HepG2 (cell line): Measurements from ENCODE around the gene MC1R. TPM values are rescaled to one million over a fixed set of nuclear protein-coding genes. Genes with fewer than 3 reads are reported as not detected.
A peak's percentile ranks its signal among the peaks of the same experiment; 100 is the strongest.

Source experiments
- ATM ChIP-seq: fragments of 450-650 bp; IDR thresholded peaks from 2 replicates; pipeline ENCODE4 v1.7.1; 2017; ENCODE audit warnings: mild to moderate bottlenecking, borderline replicate concordance
- DMAP1 ChIP-seq: IDR thresholded peaks from 2 replicates; pipeline ENCODE4 v1.6.1; 2016
- KLF6 ChIP-seq: IDR thresholded peaks from 2 replicates; pipeline ENCODE4 v1.8.0; 2016; ENCODE audit warnings: missing biosample characterization, missing genetic modification reagents
- KMT2B ChIP-seq: IDR thresholded peaks from 2 replicates; pipeline ENCODE4 v1.6.1; 2016; ENCODE audit warnings: missing genetic modification reagents, missing compliant biosample characterization
- MAFF ChIP-seq: IDR thresholded peaks from 2 replicates; pipeline ENCODE4 v1.6.1; 2011; ENCODE audit warnings: low read depth, low read length, improper control_type of control experiment
- MIER3 ChIP-seq: IDR thresholded peaks from 2 replicates; pipeline ENCODE4 v1.6.1; 2016; ENCODE audit warnings: missing compliant biosample characterization, borderline replicate concordance
- NFYB ChIP-seq: sonication (generic); formaldehyde crosslinking; IDR thresholded peaks from 2 replicates; pipeline ENCODE4 v1.4.0; 2020; ENCODE audit warnings: missing genetic modification reagents
- RFXANK ChIP-seq: IDR thresholded peaks from 2 replicates; pipeline ENCODE4 v1.6.1; 2016
- SMAD9 ChIP-seq: sonication (generic); formaldehyde crosslinking; IDR thresholded peaks from 2 replicates; pipeline ENCODE4 v1.5.1; 2020; ENCODE audit warnings: mild to moderate bottlenecking, missing genetic modification reagents
- SOX13 ChIP-seq, 3 experiments: fragments of 450-650 bp in 1 of 3; sonication (generic) in 1 of 3; formaldehyde crosslinking in 1 of 3; IDR thresholded peaks in 2 of 3; conservative IDR thresholded peaks in 1 of 3; 2 replicates each; pipeline versions ENCODE4 v1.5.0 to v1.6.1; 2016 to 2020; ENCODE audit warnings: antibody characterized with exemption in 1 of 3, mild to moderate bottlenecking in 1 of 3, missing compliant biosample characterization in 1 of 3, missing genetic modification reagents in 1 of 3, moderate library complexity in 1 of 3
- SP5 ChIP-seq: IDR thresholded peaks from 2 replicates; pipeline ENCODE4 v1.6.1; 2016; ENCODE audit warnings: low read depth, borderline replicate concordance
- XBP1 ChIP-seq: sonication (generic); formaldehyde crosslinking; IDR thresholded peaks from 2 replicates; pipeline ENCODE4 v1.5.0; 2020; ENCODE audit warnings: missing genetic modification reagents
- ZFP90 ChIP-seq: sonication (generic); formaldehyde crosslinking; IDR thresholded peaks from 2 replicates; pipeline ENCODE4 v1.8.0; 2022; ENCODE audit warnings: missing genetic modification reagents, mild to moderate bottlenecking, inconsistent platforms, borderline replicate concordance
- ZNF562 ChIP-seq: sonication (generic); formaldehyde crosslinking; IDR thresholded peaks from 2 replicates; pipeline ENCODE4 v1.8.0; 2022; ENCODE audit warnings: missing genetic modification reagents, borderline replicate concordance
- ZNF781 ChIP-seq: sonication (generic); formaldehyde crosslinking; IDR thresholded peaks from 2 replicates; pipeline ENCODE4 v1.5.1; 2020; ENCODE audit warnings: borderline replicate concordance, mild to moderate bottlenecking, missing genetic modification reagents; ENCODE audit errors: not compliant biosample characterization
- polyA plus RNA-seq, 8 experiments: library from polyadenylated mRNA; depleted of rRNA in 3 of 8; stranded (reverse) in 7 of 8; unstranded in 1 of 8; fragments of >200 nt; fragmentation: Illumina TruSeq in 4 of 8; extraction: Trizol in 4 of 8; gene quantifications; 2 replicates each; pipeline versions ENCODE4 v1.2.1 to v1.2.3, GENCODE V29; 2011 to 2016; ENCODE audit warnings: low read depth in 4 of 8, missing spikeins in 1 of 8, mixed read lengths in 1 of 8; ENCODE audit not compliant: insufficient read depth in 1 of 8
- total RNA-seq, 5 experiments: library from RNA; depleted of rRNA; stranded (reverse); fragments of >200 nt; fragmentation: Illumina TruSeq; extraction: Trizol; gene quantifications; 2 replicates each; pipeline ENCODE4 v1.2.3, GENCODE V29; 2016; ENCODE audit warnings: low read depth in 1 of 5
- TF ChIP-seq, protein P1 (sequence below): sonication (generic); formaldehyde crosslinking; conservative IDR thresholded peaks from 2 replicates; pipeline ENCODE4 v1.4.0; 2020; ENCODE audit warnings: missing genetic modification reagents
- TF ChIP-seq, protein P2 (sequence below): sonication (generic); IDR thresholded peaks from 2 replicates; pipeline ENCODE4 v1.6.1; 2016; ENCODE audit warnings: low read depth, borderline replicate concordance
- TF ChIP-seq, protein P3 (sequence below): sonication (generic); formaldehyde crosslinking; IDR thresholded peaks from 2 replicates; pipeline ENCODE4 v1.5.0; 2020; ENCODE audit warnings: missing genetic modification reagents
- TF ChIP-seq, protein P4 (sequence below): sonication (generic); formaldehyde crosslinking; conservative IDR thresholded peaks from 2 replicates; pipeline ENCODE4 v1.4.0; 2020; ENCODE audit warnings: mild to moderate bottlenecking, missing genetic modification reagents, moderate library complexity
- TF ChIP-seq, protein P5 (sequence below): sonication (generic); formaldehyde crosslinking; conservative IDR thresholded peaks from 2 replicates; pipeline ENCODE4 v1.4.0; 2020; ENCODE audit warnings: missing genetic modification reagents
- TF ChIP-seq, protein P6 (sequence below): sonication (generic); formaldehyde crosslinking; IDR thresholded peaks from 2 replicates; pipeline ENCODE4 v1.4.0; 2020; ENCODE audit warnings: low read depth, mild to moderate bottlenecking, missing genetic modification reagents

Gene MC1R
- total and polyA plus RNA-seq, 2 of the 13 experiments (the other 11 are each of a cell fraction or from before 2014, with no cell fraction given), result 9.1 to 14.8 TPM

DNA sequence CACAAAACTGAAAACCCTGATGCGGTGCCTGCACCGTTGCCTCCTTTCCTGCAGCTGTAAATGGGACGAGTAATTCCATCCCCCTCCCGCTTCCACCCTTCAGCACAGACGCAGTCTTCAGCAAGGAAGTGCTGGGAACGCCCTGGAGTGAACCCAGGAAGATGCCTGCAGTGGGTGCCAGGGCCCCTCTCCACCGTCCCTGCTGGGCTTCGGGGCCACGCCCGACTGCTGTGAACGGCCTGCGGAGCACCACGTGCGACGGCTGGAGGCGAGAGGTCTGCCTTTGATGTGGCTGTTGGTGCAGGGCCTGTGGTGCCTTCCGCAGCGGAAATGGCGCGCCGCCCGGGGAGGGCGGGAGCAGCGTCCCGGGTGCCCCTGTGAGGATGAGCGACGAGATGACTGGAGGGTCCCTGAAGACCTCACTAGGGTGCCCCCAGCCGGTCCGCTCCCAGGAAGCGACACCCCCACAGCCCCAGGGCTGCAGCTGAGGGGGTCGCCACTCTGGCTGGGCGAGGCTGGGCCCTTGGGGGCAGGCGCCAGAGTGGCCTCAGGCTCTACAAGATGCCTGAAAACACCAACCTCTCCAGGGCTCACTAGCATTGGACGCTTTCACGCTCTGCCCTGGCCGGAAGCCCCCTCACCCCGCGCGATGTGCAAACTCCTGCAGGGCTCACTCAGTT is 749 bp upstream of the MC1R start (continued):
- TF ChIP-seq, protein P1, sequence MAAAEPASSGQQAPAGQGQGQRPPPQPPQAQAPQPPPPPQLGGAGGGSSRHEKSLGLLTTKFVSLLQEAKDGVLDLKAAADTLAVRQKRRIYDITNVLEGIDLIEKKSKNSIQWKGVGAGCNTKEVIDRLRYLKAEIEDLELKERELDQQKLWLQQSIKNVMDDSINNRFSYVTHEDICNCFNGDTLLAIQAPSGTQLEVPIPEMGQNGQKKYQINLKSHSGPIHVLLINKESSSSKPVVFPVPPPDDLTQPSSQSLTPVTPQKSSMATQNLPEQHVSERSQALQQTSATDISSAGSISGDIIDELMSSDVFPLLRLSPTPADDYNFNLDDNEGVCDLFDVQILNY (CRISPR knock-in tag), result no peak; the same call in 1 of the 2 replicates
- TF ChIP-seq, protein P2, sequence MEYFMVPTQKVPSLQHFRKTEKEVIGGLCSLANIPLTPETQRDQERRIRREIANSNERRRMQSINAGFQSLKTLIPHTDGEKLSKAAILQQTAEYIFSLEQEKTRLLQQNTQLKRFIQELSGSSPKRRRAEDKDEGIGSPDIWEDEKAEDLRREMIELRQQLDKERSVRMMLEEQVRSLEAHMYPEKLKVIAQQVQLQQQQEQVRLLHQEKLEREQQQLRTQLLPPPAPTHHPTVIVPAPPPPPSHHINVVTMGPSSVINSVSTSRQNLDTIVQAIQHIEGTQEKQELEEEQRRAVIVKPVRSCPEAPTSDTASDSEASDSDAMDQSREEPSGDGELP, result peak; percentile 70; the same call in 1 of the 2 replicates
- TF ChIP-seq ZNF781 (CRISPR knock-in tag), result peak; percentile 97
- peak; percentile 99 for TF ChIP-seq KLF6 (CRISPR knock-in tag)
- no peak for TF ChIP-seq MAFF
- no peak for TF ChIP-seq ATM
- peak; percentile 99 for TF ChIP-seq SP5 (CRISPR knock-in tag)
- TF ChIP-seq ZNF562 (CRISPR knock-in tag), result no peak
- TF ChIP-seq KMT2B (CRISPR knock-in tag), result peak; percentile 92
- peak; percentile 23; the same call in 1 of the 2 replicates for TF ChIP-seq SOX13 (IDR thresholded peaks at IDR 0.05)
- peak in 1 of 2 experiments; percentile 92; a peak in 2 of 4 replicates for TF ChIP-seq SOX13 (CRISPR knock-in tag; conservative IDR thresholded peaks at IDR 0.05 in 1 of 2, IDR thresholded peaks at IDR 0.05 in 1 of 2)
- TF ChIP-seq, protein P3, sequence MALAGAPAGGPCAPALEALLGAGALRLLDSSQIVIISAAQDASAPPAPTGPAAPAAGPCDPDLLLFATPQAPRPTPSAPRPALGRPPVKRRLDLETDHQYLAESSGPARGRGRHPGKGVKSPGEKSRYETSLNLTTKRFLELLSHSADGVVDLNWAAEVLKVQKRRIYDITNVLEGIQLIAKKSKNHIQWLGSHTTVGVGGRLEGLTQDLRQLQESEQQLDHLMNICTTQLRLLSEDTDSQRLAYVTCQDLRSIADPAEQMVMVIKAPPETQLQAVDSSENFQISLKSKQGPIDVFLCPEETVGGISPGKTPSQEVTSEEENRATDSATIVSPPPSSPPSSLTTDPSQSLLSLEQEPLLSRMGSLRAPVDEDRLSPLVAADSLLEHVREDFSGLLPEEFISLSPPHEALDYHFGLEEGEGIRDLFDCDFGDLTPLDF (CRISPR knock-in tag), result peak; percentile 81
- TF ChIP-seq, protein P4, sequence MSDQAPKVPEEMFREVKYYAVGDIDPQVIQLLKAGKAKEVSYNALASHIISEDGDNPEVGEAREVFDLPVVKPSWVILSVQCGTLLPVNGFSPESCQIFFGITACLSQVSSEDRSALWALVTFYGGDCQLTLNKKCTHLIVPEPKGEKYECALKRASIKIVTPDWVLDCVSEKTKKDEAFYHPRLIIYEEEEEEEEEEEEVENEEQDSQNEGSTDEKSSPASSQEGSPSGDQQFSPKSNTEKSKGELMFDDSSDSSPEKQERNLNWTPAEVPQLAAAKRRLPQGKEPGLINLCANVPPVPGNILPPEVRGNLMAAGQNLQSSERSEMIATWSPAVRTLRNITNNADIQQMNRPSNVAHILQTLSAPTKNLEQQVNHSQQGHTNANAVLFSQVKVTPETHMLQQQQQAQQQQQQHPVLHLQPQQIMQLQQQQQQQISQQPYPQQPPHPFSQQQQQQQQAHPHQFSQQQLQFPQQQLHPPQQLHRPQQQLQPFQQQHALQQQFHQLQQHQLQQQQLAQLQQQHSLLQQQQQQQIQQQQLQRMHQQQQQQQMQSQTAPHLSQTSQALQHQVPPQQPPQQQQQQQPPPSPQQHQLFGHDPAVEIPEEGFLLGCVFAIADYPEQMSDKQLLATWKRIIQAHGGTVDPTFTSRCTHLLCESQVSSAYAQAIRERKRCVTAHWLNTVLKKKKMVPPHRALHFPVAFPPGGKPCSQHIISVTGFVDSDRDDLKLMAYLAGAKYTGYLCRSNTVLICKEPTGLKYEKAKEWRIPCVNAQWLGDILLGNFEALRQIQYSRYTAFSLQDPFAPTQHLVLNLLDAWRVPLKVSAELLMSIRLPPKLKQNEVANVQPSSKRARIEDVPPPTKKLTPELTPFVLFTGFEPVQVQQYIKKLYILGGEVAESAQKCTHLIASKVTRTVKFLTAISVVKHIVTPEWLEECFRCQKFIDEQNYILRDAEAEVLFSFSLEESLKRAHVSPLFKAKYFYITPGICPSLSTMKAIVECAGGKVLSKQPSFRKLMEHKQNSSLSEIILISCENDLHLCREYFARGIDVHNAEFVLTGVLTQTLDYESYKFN (CRISPR knock-in tag), result peak; percentile 88
- peak; percentile 61 for TF ChIP-seq NFYB (CRISPR knock-in tag)
- TF ChIP-seq, protein P5, sequence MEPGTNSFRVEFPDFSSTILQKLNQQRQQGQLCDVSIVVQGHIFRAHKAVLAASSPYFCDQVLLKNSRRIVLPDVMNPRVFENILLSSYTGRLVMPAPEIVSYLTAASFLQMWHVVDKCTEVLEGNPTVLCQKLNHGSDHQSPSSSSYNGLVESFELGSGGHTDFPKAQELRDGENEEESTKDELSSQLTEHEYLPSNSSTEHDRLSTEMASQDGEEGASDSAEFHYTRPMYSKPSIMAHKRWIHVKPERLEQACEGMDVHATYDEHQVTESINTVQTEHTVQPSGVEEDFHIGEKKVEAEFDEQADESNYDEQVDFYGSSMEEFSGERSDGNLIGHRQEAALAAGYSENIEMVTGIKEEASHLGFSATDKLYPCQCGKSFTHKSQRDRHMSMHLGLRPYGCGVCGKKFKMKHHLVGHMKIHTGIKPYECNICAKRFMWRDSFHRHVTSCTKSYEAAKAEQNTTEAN (CRISPR knock-in tag), result peak; percentile 98
- TF ChIP-seq, protein P6, sequence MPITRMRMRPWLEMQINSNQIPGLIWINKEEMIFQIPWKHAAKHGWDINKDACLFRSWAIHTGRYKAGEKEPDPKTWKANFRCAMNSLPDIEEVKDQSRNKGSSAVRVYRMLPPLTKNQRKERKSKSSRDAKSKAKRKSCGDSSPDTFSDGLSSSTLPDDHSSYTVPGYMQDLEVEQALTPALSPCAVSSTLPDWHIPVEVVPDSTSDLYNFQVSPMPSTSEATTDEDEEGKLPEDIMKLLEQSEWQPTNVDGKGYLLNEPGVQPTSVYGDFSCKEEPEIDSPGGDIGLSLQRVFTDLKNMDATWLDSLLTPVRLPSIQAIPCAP (CRISPR knock-in tag), result peak; percentile 95
- TF ChIP-seq DMAP1 (CRISPR knock-in tag), result peak; percentile 99
- 0 out of 2 replicates have a peak, but pooled peaks have one; percentile 48 for TF ChIP-seq RFXANK (CRISPR knock-in tag)
- peak; percentile 89 for TF ChIP-seq XBP1 (CRISPR knock-in tag)
- TF ChIP-seq ZFP90 (CRISPR knock-in tag), result peak; percentile 94
- peak; percentile 97; the same call in 1 of the 2 replicates for TF ChIP-seq MIER3 (CRISPR knock-in tag)
- peak; percentile 98 for TF ChIP-seq SMAD9 (CRISPR knock-in tag)
